ENCODE data around the gene ZNF217.

GRCh38 chr20:53625311-53626129 lies 31.9 kb upstream of the ZNF217 start:
- TF ChIP-seq EZH2 (IDR thresholded peaks at IDR 0.05; ENCODE audit: borderline replicate concordance), result no peak
- no peak for TF ChIP-seq CTCF (IDR thresholded peaks at IDR 0.05; ENCODE audit: poor library complexity)

Data from hepatocyte (in vitro differentiated cells).